ENCODE data around the gene B3GAT1.

GRCh38 chr11:134417871-134418840, 6.1 kb upstream of the B3GAT1 start:
- no peak for TF ChIP-seq CTCF (IDR thresholded peaks at IDR 0.05)
- no peak for TF ChIP-seq POLR2A (IDR thresholded peaks at IDR 0.05)

Measured in lower leg skin (tissue), 3 donors.